ENCODE results near the gene REEP3.

GRCh38 chr10:63477927-63478326 lies 43.3 kb upstream of the REEP3 start:
- TF ChIP-seq CTCF (IDR thresholded peaks at IDR 0.05) (no peak), ZFX (IDR thresholded peaks at IDR 0.05; ENCODE audit: borderline replicate concordance) (no peak)
